Adrenal gland (tissue), 12 donors: Measurements from ENCODE around the gene HOXD13. TPM values are rescaled to one million over a fixed set of nuclear protein-coding genes. Genes with fewer than 3 reads are reported as not detected.

Experiments
- DNase-seq, 7 donors: peaks; one replicate each; pipeline ENCODE4 v3.0.0-alpha.2; 2019 to 2020
- H3K27ac ChIP-seq, 5 donors: fragments of 200-600 bp; sonication (generic) in 4 of 5; 1 replicate in 3 of 5; 2 replicates in 2 of 5; pipeline versions ENCODE4 v1.5.1 to v1.8.0; 2016 to 2020; ENCODE audit warnings: mild to moderate bottlenecking in 1 of 5
- H3K27me3 ChIP-seq: fragments of 200-600 bp; 2 replicates; pipeline ENCODE4 v1.8.0; 2021
- H3K36me3 ChIP-seq, 2 donors: fragments of 200-600 bp; replicated peaks in 1 of 2; 1 replicate in 1 of 2; 2 replicates in 1 of 2; pipeline versions ENCODE4 v1.5.1 to v1.8.0; 2018 to 2022
- H3K4me1 ChIP-seq, 2 donors: fragments of 200-600 bp; replicated peaks in 1 of 2; 1 replicate in 1 of 2; 2 replicates in 1 of 2; pipeline versions ENCODE4 v1.5.1 to v1.8.0; 2018 to 2021
- H3K4me3 ChIP-seq, 4 donors: fragments of 200-600 bp; sonication (generic) in 3 of 4; one replicate each; pipeline ENCODE4 v1.5.1; 2016 to 2018
- H3K9me3 ChIP-seq, 3 donors: fragments of 200-600 bp; sonication (generic) in 1 of 3; replicated peaks in 1 of 3; 1 replicate in 2 of 3; 2 replicates in 1 of 3; pipeline versions ENCODE4 v1.5.1 to v1.8.0; 2016 to 2021
- CTCF ChIP-seq, 6 experiments: fragments of 450-650 bp in 4 of 6; fragments of 200-600 bp in 2 of 6; sonication (generic) in 1 of 6; IDR thresholded peaks; 1 replicate in 5 of 6; 2 replicates in 1 of 6; pipeline versions ENCODE4 v1.5.1 to v1.8.0; 2016 to 2021; ENCODE audit warnings: antibody characterized with exemption in 6 of 6, mild to moderate bottlenecking in 2 of 6, moderate library complexity in 1 of 6
- POLR2A ChIP-seq, 2 donors: fragments of 450-650 bp; IDR thresholded peaks; one replicate each; pipeline ENCODE4 v1.6.1; 2017; ENCODE audit warnings: antibody characterized with exemption in 2 of 2, mild to moderate bottlenecking in 2 of 2, moderate library complexity in 1 of 2
- WGBS, 4 donors: extraction: QIAGEN DNeasy Blood & Tissue Kit in 2 of 4; methylation state at CpG; one replicate each; pipeline versions ENCODE4 v1.1.5 to v1.1.7; 2013 to 2017; 5-methylcytosine and 5-hydroxymethylcytosine counted together
- intact Hi-C, 2 donors: fragments of 100-400 bp; cut with DNase I; formaldehyde crosslinking; loops; one replicate each; pipeline versions ENCODE4 v1.14.1 to v1.15.0; 2022 to 2023
- polyA plus RNA-seq, 3 donors: library from polyadenylated mRNA; stranded (reverse); fragments of 200-250 nt in 2 of 3; fragments of 350-450 nt in 1 of 3; fragmentation: Illumina TruSeq in 1 of 3; extraction: RNeasy Lipid Tissue Mini Kit (QIAGEN cat#74804) in 1 of 3; gene quantifications; one replicate each; pipeline ENCODE4 v1.2.3, GENCODE V29; 2013 to 2014
- total RNA-seq, 9 donors: library from RNA; depleted of rRNA in 4 of 9; stranded (reverse); fragments of >200 nt in 4 of 9; fragments of 120-200 nt in 1 of 9; fragmentation: NEBNext Ultra II Directional in 1 of 9; extraction: Animal tissue kit (Norgen Biotek cat#: 25700) in 1 of 9; gene quantifications; one replicate each; pipeline versions ENCODE4 v1.1.0 to v1.2.4, GENCODE V29; 2013 to 2023
- donor health status: healthy with polysubstance abuse.
- donor health status: Bipolar disorder and iron deficiency.
- donor health status: DM: yes; HTN: yes; CAD: no.
- donor health status: DM: no; HTN: no; CAD: no.
- donor health status: DM: no; HTN: no; CAD: no.
- donor health status: DM: yes; HTN: yes; CAD: no.

The HOXD13 gene
- total and polyA plus RNA-seq, 12 donors = not detected

- TF ChIP-seq CTCF (IDR thresholded peaks at IDR 0.05) = no peak
- no peak for TF ChIP-seq POLR2A (IDR thresholded peaks at IDR 0.05)
- Histone ChIP-seq H3K27me3 (peaks cover 96% of the 10 kb centered on the region), H3K27ac (no peak overlapping the region), H3K4me3 (no peak overlapping the region), H3K9me3 (no peaks in the 10 kb centered on the region), H3K36me3 (no peaks in the 10 kb centered on the region), H3K4me1 (peaks cover 7 to 19% of the 10 kb centered on the region in 2 donors)
- WGBS, 4 donors = 0 to 2% (median 2%) methylated on average over 3 to 59 of the region's 59 CpGs; no CpG with 5 or more reads in 1 of the 4 donors
- intact Hi-C loops = no loop called here
- peak in 1 of 7 donors; percentile 12 for DNase-seq
Observed at GRCh38 chr2:176107731-176108181, 15.2 kb downstream of the HOXD13 start.

DNA sequence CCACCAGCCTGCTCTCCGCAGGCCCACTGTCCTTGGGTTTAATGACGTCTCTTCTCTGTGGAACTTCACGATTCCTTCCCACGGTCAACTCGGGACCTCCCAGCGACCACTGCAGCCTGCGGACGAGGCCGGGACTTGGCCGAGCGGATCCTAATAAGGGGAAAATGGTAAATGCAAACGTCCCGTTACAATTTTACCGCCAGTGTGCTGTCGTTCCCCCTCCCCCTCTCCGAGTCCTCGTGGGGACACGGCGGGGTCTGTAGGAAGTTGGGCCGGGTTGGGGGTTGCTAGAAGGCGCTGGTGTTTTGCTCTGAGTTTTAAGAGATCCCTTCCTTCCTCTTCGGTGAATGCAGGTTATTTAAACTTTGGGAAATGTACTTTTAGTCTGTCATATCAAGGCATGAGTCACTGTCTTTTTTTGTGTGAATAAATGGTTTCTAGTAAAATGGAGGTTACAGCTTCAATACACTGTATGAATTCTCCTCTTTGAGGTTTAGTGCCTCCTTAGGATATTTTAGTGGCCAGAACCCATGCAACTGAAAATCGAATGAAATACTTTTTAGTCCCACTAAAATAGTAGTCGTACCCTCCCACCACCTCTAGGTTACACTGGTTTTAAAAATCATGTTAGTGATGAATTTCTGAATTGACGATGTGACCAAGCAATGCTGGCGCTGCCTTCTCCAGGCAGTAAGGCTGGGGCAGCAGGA, 16.8 kb downstream of the HOXD13 start:
- Histone ChIP-seq H3K27me3 (peaks cover 96% of the 10 kb centered on the region), H3K9me3 (no peaks in the 10 kb centered on the region), H3K4me3 (no peak overlapping the region), H3K27ac (no peak overlapping the region), H3K36me3 (no peaks in the 10 kb centered on the region), H3K4me1 (peaks cover 1 to 13% of the 10 kb centered on the region in 2 donors)
- no peak for TF ChIP-seq POLR2A (IDR thresholded peaks at IDR 0.05)
- TF ChIP-seq CTCF (IDR thresholded peaks at IDR 0.05) = no peak
- 28 to 29% (median 29%) methylated on average over 23 to 26 of the region's 26 CpGs for WGBS, 4 donors
- no peak for DNase-seq
- intact Hi-C loops = no loop called here

DNA sequence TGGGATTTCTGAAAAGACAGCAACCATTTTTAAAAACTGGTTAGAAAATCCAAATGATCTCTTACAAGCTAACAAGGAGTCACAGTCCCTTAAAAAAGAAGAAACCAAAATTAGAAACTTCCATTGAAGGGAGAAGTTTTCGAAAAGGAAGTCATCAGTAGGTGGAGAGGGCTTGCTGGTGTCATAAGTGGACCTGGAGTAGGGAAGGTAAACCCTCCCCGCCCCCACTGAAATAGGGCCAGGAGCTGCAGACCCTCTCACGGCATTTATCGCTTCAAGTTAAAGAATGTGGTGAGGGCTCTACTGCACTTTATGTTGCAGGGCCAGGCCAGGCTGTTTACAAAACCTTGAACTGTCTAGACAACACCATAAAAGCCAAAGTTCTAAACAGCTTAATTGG, 17.4 kb downstream of the HOXD13 start:
- H3K9me3 ChIP-seq = no peaks in the 10 kb centered on the region
- no peak overlapping the region for H3K4me3 ChIP-seq
- peaks cover 0 to 10% of the 10 kb centered on the region in 2 donors for H3K4me1 ChIP-seq
- TF ChIP-seq CTCF (IDR thresholded peaks at IDR 0.05) (no peak), POLR2A (IDR thresholded peaks at IDR 0.05) (no peak)
- DNase-seq = no peak
- H3K36me3 ChIP-seq = no peaks in the 10 kb centered on the region
- H3K27me3 ChIP-seq = peaks cover 96% of the 10 kb centered on the region
- H3K27ac ChIP-seq = no peak overlapping the region
- 44 to 55% (median 48%) methylated on average over 4 of the region's 4 CpGs for WGBS, 4 donors
- intact Hi-C loops = no loop called here

GRCh38 chr2:176110415-176111308, 18.1 kb downstream of the HOXD13 start:
- no peak overlapping the region for H3K27ac ChIP-seq
- H3K9me3 ChIP-seq = no peaks in the 10 kb centered on the region
- no peak for TF ChIP-seq POLR2A (IDR thresholded peaks at IDR 0.05)
- no peak for TF ChIP-seq CTCF (IDR thresholded peaks at IDR 0.05)
- no peak for DNase-seq
- 32 to 34% (median 33%) methylated on average over 7 of the region's 7 CpGs for WGBS, 4 donors
- peaks cover 0 to 10% of the 10 kb centered on the region in 2 donors for H3K4me1 ChIP-seq
- no peaks in the 10 kb centered on the region for H3K36me3 ChIP-seq
- peaks cover 96% of the 10 kb centered on the region for H3K27me3 ChIP-seq
- no peak overlapping the region for H3K4me3 ChIP-seq
- intact Hi-C loops = no loop called here
